ENCODE measurements around the gene UBE2I.

- TF ChIP-seq CTCF (IDR thresholded peaks at IDR 0.05) (no peak), EZH2 (IDR thresholded peaks at IDR 0.05; ENCODE audit: borderline replicate concordance, insufficient read depth, low read depth, low read length, poor library complexity, severe bottlenecking) (no peak)
Measured at GRCh38 chr16:1348926-1349325, 39.5 kb downstream of the UBE2I start.

All from B cell (primary cell).